Body of pancreas (tissue), 4 donors: Measurements from ENCODE around the gene TMEM127.

Source experiments
- POLR2A ChIP-seq, 3 donors: fragments of 450-650 bp; IDR thresholded peaks; one replicate each; pipeline ENCODE4 v1.6.1; 2016; ENCODE audit warnings: antibody characterized with exemption in 3 of 3, mild to moderate bottlenecking in 2 of 3
- TF ChIP-seq, protein P1 (sequence below), 7 experiments: fragments of 450-650 bp in 4 of 7; fragments of 200-600 bp in 3 of 7; sonication (generic) in 3 of 7; IDR thresholded peaks; one replicate each; pipeline ENCODE4 v1.5.1; 2016 to 2019; ENCODE audit warnings: antibody characterized with exemption in 7 of 7

GRCh38 chr2:96305979-96306308, 40.1 kb upstream of the TMEM127 start:
- TF ChIP-seq, protein P1, sequence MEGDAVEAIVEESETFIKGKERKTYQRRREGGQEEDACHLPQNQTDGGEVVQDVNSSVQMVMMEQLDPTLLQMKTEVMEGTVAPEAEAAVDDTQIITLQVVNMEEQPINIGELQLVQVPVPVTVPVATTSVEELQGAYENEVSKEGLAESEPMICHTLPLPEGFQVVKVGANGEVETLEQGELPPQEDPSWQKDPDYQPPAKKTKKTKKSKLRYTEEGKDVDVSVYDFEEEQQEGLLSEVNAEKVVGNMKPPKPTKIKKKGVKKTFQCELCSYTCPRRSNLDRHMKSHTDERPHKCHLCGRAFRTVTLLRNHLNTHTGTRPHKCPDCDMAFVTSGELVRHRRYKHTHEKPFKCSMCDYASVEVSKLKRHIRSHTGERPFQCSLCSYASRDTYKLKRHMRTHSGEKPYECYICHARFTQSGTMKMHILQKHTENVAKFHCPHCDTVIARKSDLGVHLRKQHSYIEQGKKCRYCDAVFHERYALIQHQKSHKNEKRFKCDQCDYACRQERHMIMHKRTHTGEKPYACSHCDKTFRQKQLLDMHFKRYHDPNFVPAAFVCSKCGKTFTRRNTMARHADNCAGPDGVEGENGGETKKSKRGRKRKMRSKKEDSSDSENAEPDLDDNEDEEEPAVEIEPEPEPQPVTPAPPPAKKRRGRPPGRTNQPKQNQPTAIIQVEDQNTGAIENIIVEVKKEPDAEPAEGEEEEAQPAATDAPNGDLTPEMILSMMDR (IDR thresholded peaks at IDR 0.05) = no peak
- TF ChIP-seq POLR2A (IDR thresholded peaks at IDR 0.05) = no peak
